HK-2 (cell line): ENCODE data around the gene MYLK3.

Experiments
- DNase-seq: peaks from one replicate; pipeline ENCODE4 v3.0.0-alpha.2; 2018; ENCODE audit not compliant: unreplicated experiment

MYLK3 gene

GRCh38 chr16:46757339-46758050 lies 9.4 kb upstream of the MYLK3 start:
- no peak for DNase-seq

GRCh38 chr16:46756772-46757171 lies 8.6 kb upstream of the MYLK3 start:
- no peak for DNase-seq

GRCh38 chr16:46753015-46753414 lies 4.9 kb upstream of the MYLK3 start:
- no peak for DNase-seq

GRCh38 chr16:46751381-46751780 lies 3.2 kb upstream of the MYLK3 start:
- DNase-seq = no peak

- DNase-seq = no peak
Measured at GRCh38 chr16:46748775-46749705, 896 bp upstream of the MYLK3 start.

- DNase-seq = no peak
Measured at GRCh38 chr16:46746821-46747776, 1.0 kb downstream of the MYLK3 start.

- DNase-seq = no peak
Measured at GRCh38 chr16:46745617-46746016, 2.5 kb downstream of the MYLK3 start.

GRCh38 chr16:46743232-46743719 lies 4.9 kb downstream of the MYLK3 start:
- DNase-seq = no peak

GRCh38 chr16:46739934-46740333 lies 8.2 kb downstream of the MYLK3 start:
- DNase-seq = no peak

GRCh38 chr16:46737621-46738214 lies 10.4 kb downstream of the MYLK3 start:
- no peak for DNase-seq

GRCh38 chr16:46736695-46737094 lies 11.4 kb downstream of the MYLK3 start:
- DNase-seq = no peak

- no peak for DNase-seq
Measured at GRCh38 chr16:46733319-46733830, 14.8 kb downstream of the MYLK3 start.

- DNase-seq = no peak
Measured at GRCh38 chr16:46732561-46732960, 15.6 kb downstream of the MYLK3 start.

GRCh38 chr16:46731691-46732555 lies 16.2 kb downstream of the MYLK3 start:
- DNase-seq = no peak

GRCh38 chr16:46730801-46731690 lies 17.1 kb downstream of the MYLK3 start:
- DNase-seq = no peak

GRCh38 chr16:46730126-46730525 lies 18.0 kb downstream of the MYLK3 start:
- no peak for DNase-seq

GRCh38 chr16:46729326-46729995 lies 18.7 kb downstream of the MYLK3 start:
- no peak for DNase-seq

- no peak for DNase-seq
Measured at GRCh38 chr16:46728806-46729205, 19.3 kb downstream of the MYLK3 start.
